Peyer's patch (tissue), 4 donors: ENCODE data around the gene GARS1.

Experiments
- CTCF ChIP-seq, 6 experiments: fragments of 450-650 bp in 4 of 6; fragments of 200-600 bp in 2 of 6; sonication (generic) in 1 of 6; IDR thresholded peaks; one replicate each; pipeline ENCODE4 v1.5.1; 2017 to 2019; ENCODE audit warnings: antibody characterized with exemption in 6 of 6, mild to moderate bottlenecking in 3 of 6, moderate library complexity in 1 of 6
- POLR2A ChIP-seq, 2 donors: fragments of 450-650 bp; IDR thresholded peaks; one replicate each; pipeline ENCODE4 v1.5.1; 2017; ENCODE audit warnings: antibody characterized with exemption in 2 of 2, mild to moderate bottlenecking in 2 of 2, moderate library complexity in 2 of 2

GRCh38 chr7:30683306-30683705 is 88.6 kb downstream of the GARS1 start:
- TF ChIP-seq POLR2A (IDR thresholded peaks at IDR 0.05) (no peak), CTCF (IDR thresholded peaks at IDR 0.05) (no peak)
